GM23338 (cell line): ENCODE data around the gene HCST. TPM values are rescaled to one million over a fixed set of nuclear protein-coding genes. Genes with fewer than 3 reads are reported as not detected.

Source experiments
- ATAC-seq: fragments of 200-7000 bp; cut with Tn5 transposase; 3 replicates; pipeline ENCODE4 v1.9.1; 2020
- DNase-seq: peaks from one replicate; pipeline ENCODE4 v3.0.0-alpha.2; 2015; ENCODE audit warnings: low spot score
- H2AFZ ChIP-seq: fragments of 200-600 bp; sonication (generic); 2 replicates; pipeline ENCODE4 v1.8.0; 2016; ENCODE audit warnings: antibody characterized with exemption, mild to moderate bottlenecking, moderate library complexity
- H3F3A ChIP-seq: fragments of 200-600 bp; sonication (generic); replicated peaks from 2 replicates; pipeline ENCODE4 v1.8.0; 2017; ENCODE audit warnings: antibody characterized with exemption, mixed run types, low read depth
- H3K27ac ChIP-seq: fragments of 200-600 bp; sonication (generic); 2 replicates; pipeline ENCODE4 v1.6.1; 2016; ENCODE audit warnings: low read depth
- H3K27me3 ChIP-seq: fragments of 200-600 bp; sonication (generic); 2 replicates; pipeline ENCODE4 v1.8.0; 2016; ENCODE audit warnings: mild to moderate bottlenecking, mixed run types, moderate library complexity; ENCODE audit not compliant: insufficient read depth
- H3K36me3 ChIP-seq: fragments of 200-600 bp; sonication (generic); 2 replicates; pipeline ENCODE4 v1.8.0; 2016; ENCODE audit warnings: mild to moderate bottlenecking; ENCODE audit not compliant: insufficient read depth
- H3K4me1 ChIP-seq: fragments of 200-600 bp; sonication (generic); 2 replicates; pipeline ENCODE4 v1.8.0; 2016; ENCODE audit warnings: mild to moderate bottlenecking, moderate library complexity; ENCODE audit not compliant: insufficient read depth
- H3K4me2 ChIP-seq: fragments of 200-600 bp; sonication (generic); 2 replicates; pipeline ENCODE4 v1.7.1; 2017; ENCODE audit warnings: mixed run types
- H3K4me3 ChIP-seq: fragments of 200-600 bp; sonication (generic); 2 replicates; pipeline ENCODE4 v1.6.1; 2016; ENCODE audit warnings: mixed run types
- H3K79me2 ChIP-seq: fragments of 200-600 bp; sonication (generic); replicated peaks from 2 replicates; pipeline ENCODE4 v1.8.0; 2017; ENCODE audit warnings: mild to moderate bottlenecking; ENCODE audit not compliant: insufficient read depth
- H3K9me2 ChIP-seq: fragments of 200-600 bp; sonication (generic); 2 replicates; pipeline ENCODE4 v1.8.0; 2017; ENCODE audit not compliant: insufficient read depth
- H4K20me1 ChIP-seq: fragments of 200-600 bp; sonication (generic); replicated peaks from 2 replicates; pipeline ENCODE4 v1.8.0; 2017; ENCODE audit warnings: mild to moderate bottlenecking; ENCODE audit not compliant: insufficient read depth
- H3K27ac Mint-ChIP-seq: 2 replicates; pipeline ENCODE4 v1.8.0; 2020; ENCODE audit warnings: inconsistent platforms, mild to moderate bottlenecking, moderate library complexity, mixed read lengths
- H3K27me3 Mint-ChIP-seq: 3 replicates; pipeline ENCODE4 v1.8.0; 2022; ENCODE audit warnings: low read depth, mild to moderate bottlenecking, moderate library complexity, mixed read lengths, inconsistent platforms; ENCODE audit not compliant: insufficient read depth, poor library complexity
- H3K36me3 Mint-ChIP-seq: 3 replicates; pipeline ENCODE4 v1.8.0; 2021; ENCODE audit warnings: low read depth, mild to moderate bottlenecking, inconsistent platforms, moderate library complexity, mixed read lengths
- H3K4me1 Mint-ChIP-seq: 3 replicates; pipeline ENCODE4 v1.8.0; 2020; ENCODE audit warnings: mild to moderate bottlenecking, inconsistent platforms, mixed read lengths
- H3K4me3 Mint-ChIP-seq: 3 replicates; pipeline ENCODE4 v1.8.0; 2021; ENCODE audit warnings: moderate library complexity, mild to moderate bottlenecking, inconsistent platforms, mixed read lengths
- H3K9me3 Mint-ChIP-seq: 3 replicates; pipeline ENCODE4 v1.8.0; 2020; ENCODE audit warnings: moderate library complexity, mild to moderate bottlenecking, inconsistent platforms, mixed read lengths
- CREB1 ChIP-seq: fragments of 250-450 bp; sonication (Bioruptor Pico); IDR thresholded peaks from 2 replicates; pipeline ENCODE4 v1.5.0; 2020; ENCODE audit warnings: low read depth, mild to moderate bottlenecking, moderate library complexity
- EZH2 ChIP-seq: fragments of 200-600 bp; sonication (generic); IDR thresholded peaks from one replicate; pipeline ENCODE4 v1.8.0; 2017; ENCODE audit warnings: antibody characterized with exemption, mild to moderate bottlenecking, low read depth; ENCODE audit not compliant: unreplicated experiment
- EZH2phosphoT487 ChIP-seq: fragments of 200-600 bp; sonication (generic); IDR thresholded peaks from one replicate; pipeline ENCODE4 v1.8.1; 2018; ENCODE audit warnings: antibody characterized with exemption; ENCODE audit not compliant: unreplicated experiment
- JUNB ChIP-seq: IDR thresholded peaks from one replicate; pipeline ENCODE4 v1.6.1; 2016; ENCODE audit warnings: antibody characterized with exemption; ENCODE audit not compliant: unreplicated experiment
- NANOG ChIP-seq: IDR thresholded peaks from 2 replicates; pipeline ENCODE4 v1.6.1; 2016; ENCODE audit warnings: antibody characterized with exemption, borderline replicate concordance
- POLR2AphosphoS5 ChIP-seq: IDR thresholded peaks from 2 replicates; pipeline ENCODE4 v1.6.1; 2016; ENCODE audit warnings: antibody characterized with exemption, low read depth
- STAT1 ChIP-seq: IDR thresholded peaks from one replicate; pipeline ENCODE4 v1.6.1; 2016; ENCODE audit warnings: antibody characterized with exemption; ENCODE audit not compliant: unreplicated experiment
- ZNF114 ChIP-seq: fragments of 250-450 bp; sonication (Bioruptor Pico); IDR thresholded peaks from 2 replicates; pipeline ENCODE4 v1.5.0; 2020; ENCODE audit warnings: mild to moderate bottlenecking, moderate library complexity
- ZNF331 ChIP-seq: fragments of 250-450 bp; sonication (Bioruptor Pico); IDR thresholded peaks from 2 replicates; pipeline ENCODE4 v1.5.0; 2020; ENCODE audit warnings: low read depth, mild to moderate bottlenecking, moderate library complexity
- polyA plus RNA-seq: library from polyadenylated mRNA; unstranded; fragments of >200 nt; fragmentation: Nextera tagmentation; extraction: Ambion mirVana; gene quantifications from 2 replicates; pipeline ENCODE4 v1.2.1, GENCODE V29; 2016
- total RNA-seq: library from RNA; depleted of rRNA; stranded (reverse); fragments of >200 nt; shearing (Covaris generic); gene quantifications from 2 replicates; pipeline ENCODE4 v1.2.3, GENCODE V29; 2014
- TF ChIP-seq, protein P1 (sequence below): IDR thresholded peaks from 2 replicates; pipeline ENCODE4 v1.6.1; 2016; ENCODE audit warnings: antibody characterized with exemption
- TF ChIP-seq, protein P2 (sequence below), 2 experiments: fragments of 200-600 bp in 1 of 2; sonication (generic) in 1 of 2; conservative IDR thresholded peaks; 2 replicates each; pipeline versions ENCODE4 v1.5.1 to v1.6.1; 2016 to 2017; ENCODE audit warnings: antibody characterized with exemption in 2 of 2, low read depth in 2 of 2, mild to moderate bottlenecking in 2 of 2, moderate library complexity in 1 of 2
- TF ChIP-seq, protein P3 (sequence below): IDR thresholded peaks from one replicate; pipeline ENCODE4 v1.6.1; 2018; ENCODE audit warnings: antibody characterized with exemption; ENCODE audit not compliant: unreplicated experiment
- TF ChIP-seq, protein P4 (sequence below): fragments of 250-450 bp; sonication (Bioruptor Pico); IDR thresholded peaks from 2 replicates; pipeline ENCODE4 v1.5.0; 2020; ENCODE audit warnings: mild to moderate bottlenecking, moderate library complexity

Gene HCST
- total and polyA plus RNA-seq, 2 experiments from 2014 or later: 2.1 TPM; not detected in 1

DNA sequence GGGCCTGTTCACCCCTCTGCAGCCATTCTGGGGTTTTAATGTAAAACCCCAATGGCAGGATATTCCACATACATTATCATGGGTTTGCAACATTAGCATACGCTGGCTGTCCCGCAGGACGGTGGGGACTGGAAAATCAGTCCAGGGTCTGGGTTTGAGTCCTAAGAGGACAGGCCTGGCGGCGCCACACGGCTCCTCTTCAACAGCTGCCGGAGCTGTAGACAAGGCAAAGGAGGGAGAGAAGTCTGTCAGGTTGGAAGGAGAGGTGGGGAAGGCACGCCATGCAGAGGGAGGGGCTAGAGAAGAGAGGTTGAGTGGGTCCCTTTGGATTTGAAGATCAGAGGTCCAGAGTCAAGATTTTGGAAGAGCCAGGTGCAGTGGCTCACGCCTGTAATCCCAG is 13.9 kb upstream of the HCST start:
- no peaks in the 10 kb centered on the region for H3K4me1 Mint-ChIP-seq
- H4K20me1 ChIP-seq: peaks cover 12% of the 10 kb centered on the region
- H3K36me3 ChIP-seq: peaks cover 11% of the 10 kb centered on the region; the same call in 1 of the 2 replicates
- H3K79me2 ChIP-seq: no peaks in the 10 kb centered on the region
- no peak overlapping the region for H3K27ac Mint-ChIP-seq
- no peak overlapping the region for H3K4me3 ChIP-seq
- peaks cover 13% of the 10 kb centered on the region for H3K27me3 Mint-ChIP-seq
- no peaks in the 10 kb centered on the region for H3K4me1 ChIP-seq
- no peak overlapping the region for H3K27ac ChIP-seq
- no peaks in the 10 kb centered on the region for H3K9me2 ChIP-seq
- H3K9me3 Mint-ChIP-seq: no peaks in the 10 kb centered on the region
- no peaks in the 10 kb centered on the region for H3K27me3 ChIP-seq
- no peak overlapping the region for H2AFZ ChIP-seq
- no peak for TF ChIP-seq ZNF114 (CRISPR knock-in tag)
- TF ChIP-seq EZH2: no peak
- no peak for TF ChIP-seq ZNF331 (CRISPR knock-in tag)
- no peak for TF ChIP-seq POLR2AphosphoS5
- no peak for TF ChIP-seq STAT1
- no peak for TF ChIP-seq EZH2phosphoT487
- TF ChIP-seq NANOG: no peak
- no peak for TF ChIP-seq JUNB
- TF ChIP-seq, protein P1, sequence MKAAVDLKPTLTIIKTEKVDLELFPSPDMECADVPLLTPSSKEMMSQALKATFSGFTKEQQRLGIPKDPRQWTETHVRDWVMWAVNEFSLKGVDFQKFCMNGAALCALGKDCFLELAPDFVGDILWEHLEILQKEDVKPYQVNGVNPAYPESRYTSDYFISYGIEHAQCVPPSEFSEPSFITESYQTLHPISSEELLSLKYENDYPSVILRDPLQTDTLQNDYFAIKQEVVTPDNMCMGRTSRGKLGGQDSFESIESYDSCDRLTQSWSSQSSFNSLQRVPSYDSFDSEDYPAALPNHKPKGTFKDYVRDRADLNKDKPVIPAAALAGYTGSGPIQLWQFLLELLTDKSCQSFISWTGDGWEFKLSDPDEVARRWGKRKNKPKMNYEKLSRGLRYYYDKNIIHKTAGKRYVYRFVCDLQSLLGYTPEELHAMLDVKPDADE: no peak
- no peak for TF ChIP-seq CREB1 (CRISPR knock-in tag)
- TF ChIP-seq, protein P2, sequence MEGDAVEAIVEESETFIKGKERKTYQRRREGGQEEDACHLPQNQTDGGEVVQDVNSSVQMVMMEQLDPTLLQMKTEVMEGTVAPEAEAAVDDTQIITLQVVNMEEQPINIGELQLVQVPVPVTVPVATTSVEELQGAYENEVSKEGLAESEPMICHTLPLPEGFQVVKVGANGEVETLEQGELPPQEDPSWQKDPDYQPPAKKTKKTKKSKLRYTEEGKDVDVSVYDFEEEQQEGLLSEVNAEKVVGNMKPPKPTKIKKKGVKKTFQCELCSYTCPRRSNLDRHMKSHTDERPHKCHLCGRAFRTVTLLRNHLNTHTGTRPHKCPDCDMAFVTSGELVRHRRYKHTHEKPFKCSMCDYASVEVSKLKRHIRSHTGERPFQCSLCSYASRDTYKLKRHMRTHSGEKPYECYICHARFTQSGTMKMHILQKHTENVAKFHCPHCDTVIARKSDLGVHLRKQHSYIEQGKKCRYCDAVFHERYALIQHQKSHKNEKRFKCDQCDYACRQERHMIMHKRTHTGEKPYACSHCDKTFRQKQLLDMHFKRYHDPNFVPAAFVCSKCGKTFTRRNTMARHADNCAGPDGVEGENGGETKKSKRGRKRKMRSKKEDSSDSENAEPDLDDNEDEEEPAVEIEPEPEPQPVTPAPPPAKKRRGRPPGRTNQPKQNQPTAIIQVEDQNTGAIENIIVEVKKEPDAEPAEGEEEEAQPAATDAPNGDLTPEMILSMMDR (conservative IDR thresholded peaks at IDR 0.05; ENCODE audit: low read depth in 2 of 2): no peak
- TF ChIP-seq, protein P3, sequence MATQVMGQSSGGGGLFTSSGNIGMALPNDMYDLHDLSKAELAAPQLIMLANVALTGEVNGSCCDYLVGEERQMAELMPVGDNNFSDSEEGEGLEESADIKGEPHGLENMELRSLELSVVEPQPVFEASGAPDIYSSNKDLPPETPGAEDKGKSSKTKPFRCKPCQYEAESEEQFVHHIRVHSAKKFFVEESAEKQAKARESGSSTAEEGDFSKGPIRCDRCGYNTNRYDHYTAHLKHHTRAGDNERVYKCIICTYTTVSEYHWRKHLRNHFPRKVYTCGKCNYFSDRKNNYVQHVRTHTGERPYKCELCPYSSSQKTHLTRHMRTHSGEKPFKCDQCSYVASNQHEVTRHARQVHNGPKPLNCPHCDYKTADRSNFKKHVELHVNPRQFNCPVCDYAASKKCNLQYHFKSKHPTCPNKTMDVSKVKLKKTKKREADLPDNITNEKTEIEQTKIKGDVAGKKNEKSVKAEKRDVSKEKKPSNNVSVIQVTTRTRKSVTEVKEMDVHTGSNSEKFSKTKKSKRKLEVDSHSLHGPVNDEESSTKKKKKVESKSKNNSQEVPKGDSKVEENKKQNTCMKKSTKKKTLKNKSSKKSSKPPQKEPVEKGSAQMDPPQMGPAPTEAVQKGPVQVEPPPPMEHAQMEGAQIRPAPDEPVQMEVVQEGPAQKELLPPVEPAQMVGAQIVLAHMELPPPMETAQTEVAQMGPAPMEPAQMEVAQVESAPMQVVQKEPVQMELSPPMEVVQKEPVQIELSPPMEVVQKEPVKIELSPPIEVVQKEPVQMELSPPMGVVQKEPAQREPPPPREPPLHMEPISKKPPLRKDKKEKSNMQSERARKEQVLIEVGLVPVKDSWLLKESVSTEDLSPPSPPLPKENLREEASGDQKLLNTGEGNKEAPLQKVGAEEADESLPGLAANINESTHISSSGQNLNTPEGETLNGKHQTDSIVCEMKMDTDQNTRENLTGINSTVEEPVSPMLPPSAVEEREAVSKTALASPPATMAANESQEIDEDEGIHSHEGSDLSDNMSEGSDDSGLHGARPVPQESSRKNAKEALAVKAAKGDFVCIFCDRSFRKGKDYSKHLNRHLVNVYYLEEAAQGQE: no peak
- TF ChIP-seq, protein P4, sequence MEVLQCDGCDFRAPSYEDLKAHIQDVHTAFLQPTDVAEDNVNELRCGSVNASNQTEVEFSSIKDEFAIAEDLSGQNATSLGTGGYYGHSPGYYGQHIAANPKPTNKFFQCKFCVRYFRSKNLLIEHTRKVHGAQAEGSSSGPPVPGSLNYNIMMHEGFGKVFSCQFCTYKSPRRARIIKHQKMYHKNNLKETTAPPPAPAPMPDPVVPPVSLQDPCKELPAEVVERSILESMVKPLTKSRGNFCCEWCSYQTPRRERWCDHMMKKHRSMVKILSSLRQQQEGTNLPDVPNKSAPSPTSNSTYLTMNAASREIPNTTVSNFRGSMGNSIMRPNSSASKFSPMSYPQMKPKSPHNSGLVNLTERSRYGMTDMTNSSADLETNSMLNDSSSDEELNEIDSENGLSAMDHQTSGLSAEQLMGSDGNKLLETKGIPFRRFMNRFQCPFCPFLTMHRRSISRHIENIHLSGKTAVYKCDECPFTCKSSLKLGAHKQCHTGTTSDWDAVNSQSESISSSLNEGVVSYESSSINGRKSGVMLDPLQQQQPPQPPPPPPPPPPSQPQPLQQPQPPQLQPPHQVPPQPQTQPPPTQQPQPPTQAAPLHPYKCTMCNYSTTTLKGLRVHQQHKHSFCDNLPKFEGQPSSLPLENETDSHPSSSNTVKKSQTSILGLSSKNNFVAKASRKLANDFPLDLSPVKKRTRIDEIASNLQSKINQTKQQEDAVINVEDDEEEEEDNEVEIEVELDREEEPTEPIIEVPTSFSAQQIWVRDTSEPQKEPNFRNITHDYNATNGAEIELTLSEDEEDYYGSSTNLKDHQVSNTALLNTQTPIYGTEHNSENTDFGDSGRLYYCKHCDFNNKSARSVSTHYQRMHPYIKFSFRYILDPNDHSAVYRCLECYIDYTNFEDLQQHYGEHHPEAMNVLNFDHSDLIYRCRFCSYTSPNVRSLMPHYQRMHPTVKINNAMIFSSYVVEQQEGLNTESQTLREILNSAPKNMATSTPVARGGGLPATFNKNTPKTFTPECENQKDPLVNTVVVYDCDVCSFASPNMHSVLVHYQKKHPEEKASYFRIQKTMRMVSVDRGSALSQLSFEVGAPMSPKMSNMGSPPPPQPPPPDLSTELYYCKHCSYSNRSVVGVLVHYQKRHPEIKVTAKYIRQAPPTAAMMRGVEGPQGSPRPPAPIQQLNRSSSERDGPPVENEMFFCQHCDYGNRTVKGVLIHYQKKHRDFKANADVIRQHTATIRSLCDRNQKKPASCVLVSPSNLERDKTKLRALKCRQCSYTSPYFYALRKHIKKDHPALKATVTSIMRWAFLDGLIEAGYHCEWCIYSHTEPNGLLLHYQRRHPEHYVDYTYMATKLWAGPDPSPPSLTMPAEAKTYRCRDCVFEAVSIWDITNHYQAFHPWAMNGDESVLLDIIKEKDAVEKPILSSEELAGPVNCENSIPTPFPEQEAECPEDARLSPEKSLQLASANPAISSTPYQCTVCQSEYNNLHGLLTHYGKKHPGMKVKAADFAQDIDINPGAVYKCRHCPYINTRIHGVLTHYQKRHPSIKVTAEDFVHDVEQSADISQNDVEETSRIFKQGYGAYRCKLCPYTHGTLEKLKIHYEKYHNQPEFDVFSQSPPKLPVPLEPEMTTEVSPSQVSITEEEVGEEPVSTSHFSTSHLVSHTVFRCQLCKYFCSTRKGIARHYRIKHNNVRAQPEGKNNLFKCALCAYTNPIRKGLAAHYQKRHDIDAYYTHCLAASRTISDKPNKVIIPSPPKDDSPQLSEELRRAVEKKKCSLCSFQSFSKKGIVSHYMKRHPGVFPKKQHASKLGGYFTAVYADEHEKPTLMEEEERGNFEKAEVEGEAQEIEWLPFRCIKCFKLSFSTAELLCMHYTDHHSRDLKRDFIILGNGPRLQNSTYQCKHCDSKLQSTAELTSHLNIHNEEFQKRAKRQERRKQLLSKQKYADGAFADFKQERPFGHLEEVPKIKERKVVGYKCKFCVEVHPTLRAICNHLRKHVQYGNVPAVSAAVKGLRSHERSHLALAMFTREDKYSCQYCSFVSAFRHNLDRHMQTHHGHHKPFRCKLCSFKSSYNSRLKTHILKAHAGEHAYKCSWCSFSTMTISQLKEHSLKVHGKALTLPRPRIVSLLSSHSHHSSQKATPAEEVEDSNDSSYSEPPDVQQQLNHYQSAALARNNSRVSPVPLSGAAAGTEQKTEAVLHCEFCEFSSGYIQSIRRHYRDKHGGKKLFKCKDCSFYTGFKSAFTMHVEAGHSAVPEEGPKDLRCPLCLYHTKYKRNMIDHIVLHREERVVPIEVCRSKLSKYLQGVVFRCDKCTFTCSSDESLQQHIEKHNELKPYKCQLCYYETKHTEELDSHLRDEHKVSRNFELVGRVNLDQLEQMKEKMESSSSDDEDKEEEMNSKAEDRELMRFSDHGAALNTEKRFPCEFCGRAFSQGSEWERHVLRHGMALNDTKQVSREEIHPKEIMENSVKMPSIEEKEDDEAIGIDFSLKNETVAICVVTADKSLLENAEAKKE (CRISPR knock-in tag): no peak
- no peak overlapping the region for H3K4me2 ChIP-seq
- ATAC-seq (no peak), DNase-seq (no peak)
- H3K4me3 Mint-ChIP-seq: no peak overlapping the region
- H3F3A ChIP-seq: 0 out of 2 replicates have a peak, but pooled peaks cover 3% of the 10 kb centered on the region
- peaks cover 56% of the 10 kb centered on the region for H3K36me3 Mint-ChIP-seq
